ENCODE measurements around the gene SPATA21. TPM values are rescaled to one million over a fixed set of nuclear protein-coding genes. Genes with fewer than 3 reads are reported as not detected.

SPATA21 gene
- total RNA-seq, 1 experiment from 2014 or later: not detected

DNA sequence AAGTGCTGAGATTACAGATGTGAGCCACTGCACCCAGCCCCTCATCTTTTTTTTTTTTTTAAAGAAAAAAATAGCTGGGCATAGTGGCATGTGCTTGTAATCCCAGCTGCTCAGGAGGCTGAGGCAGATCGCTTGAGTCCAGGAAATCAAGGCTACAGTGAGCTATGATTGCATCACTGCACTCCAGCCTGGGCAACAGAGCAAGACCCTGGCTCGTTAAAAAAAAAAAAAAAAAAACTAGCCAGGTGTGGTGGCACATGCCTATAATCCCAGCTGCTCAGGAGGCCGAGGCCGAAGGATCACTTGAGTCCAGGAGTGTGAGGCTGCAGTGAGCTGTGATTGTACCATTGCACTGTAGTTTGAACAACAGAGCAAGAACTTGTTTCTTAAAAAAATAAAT is 56.4 kb downstream of the SPATA21 start:
- H3K9me3 Mint-ChIP-seq: no peaks in the 10 kb centered on the region; a peak in 1 of 5 replicates
- no peaks in the 10 kb centered on the region for H3K23me2 ChIP-seq (ENCODE audit: insufficient read length, low read depth, low read length, poor library complexity, severe bottlenecking)
- TF ChIP-seq, protein P1, sequence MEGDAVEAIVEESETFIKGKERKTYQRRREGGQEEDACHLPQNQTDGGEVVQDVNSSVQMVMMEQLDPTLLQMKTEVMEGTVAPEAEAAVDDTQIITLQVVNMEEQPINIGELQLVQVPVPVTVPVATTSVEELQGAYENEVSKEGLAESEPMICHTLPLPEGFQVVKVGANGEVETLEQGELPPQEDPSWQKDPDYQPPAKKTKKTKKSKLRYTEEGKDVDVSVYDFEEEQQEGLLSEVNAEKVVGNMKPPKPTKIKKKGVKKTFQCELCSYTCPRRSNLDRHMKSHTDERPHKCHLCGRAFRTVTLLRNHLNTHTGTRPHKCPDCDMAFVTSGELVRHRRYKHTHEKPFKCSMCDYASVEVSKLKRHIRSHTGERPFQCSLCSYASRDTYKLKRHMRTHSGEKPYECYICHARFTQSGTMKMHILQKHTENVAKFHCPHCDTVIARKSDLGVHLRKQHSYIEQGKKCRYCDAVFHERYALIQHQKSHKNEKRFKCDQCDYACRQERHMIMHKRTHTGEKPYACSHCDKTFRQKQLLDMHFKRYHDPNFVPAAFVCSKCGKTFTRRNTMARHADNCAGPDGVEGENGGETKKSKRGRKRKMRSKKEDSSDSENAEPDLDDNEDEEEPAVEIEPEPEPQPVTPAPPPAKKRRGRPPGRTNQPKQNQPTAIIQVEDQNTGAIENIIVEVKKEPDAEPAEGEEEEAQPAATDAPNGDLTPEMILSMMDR (conservative IDR thresholded peaks at IDR 0.05): no peak
- no peak overlapping the region for H4K5ac ChIP-seq (ENCODE audit: insufficient read length, low read depth, low read length)
- H3K27ac Mint-ChIP-seq: no peak overlapping the region
- no peak overlapping the region for H2BK120ac ChIP-seq (ENCODE audit: low read depth, low read length, poor library complexity, severe bottlenecking)
- H3K18ac ChIP-seq (ENCODE audit: insufficient read length, low read depth, low read length): no peak overlapping the region
- no peak overlapping the region for H4K91ac ChIP-seq (ENCODE audit: insufficient read length, low read depth, low read length)
- peaks cover 0 to 4% (median 2%) of the 10 kb centered on the region in 3 experiments; a peak in 2 of 7 replicates for H3K36me3 Mint-ChIP-seq (ENCODE audit: insufficient read depth in 1 of 3, low read depth in 3 of 3)
- no peak overlapping the region for H3K4me3 Mint-ChIP-seq
- H3K27me3 Mint-ChIP-seq (ENCODE audit: low read depth): no peaks in the 10 kb centered on the region
- WGBS (ENCODE audit: extremely low coverage, insufficient read length, low lambda C conversion rate): no CpG with 5 or more reads among the region's 4 CpGs
- H3K4me1 Mint-ChIP-seq: peaks cover 34 to 39% of the 10 kb centered on the region in 2 experiments
- H3K23ac ChIP-seq (ENCODE audit: insufficient read length, low read depth, low read length): no peak overlapping the region
- no peak overlapping the region for H4K8ac ChIP-seq (replicated peaks; ENCODE audit: insufficient read length, low read depth, low read length)
- H2BK20ac ChIP-seq (ENCODE audit: low read depth, low read length, poor library complexity, severe bottlenecking): no peak overlapping the region
- no peak overlapping the region for H3K27ac ChIP-seq (ENCODE audit: insufficient read length, low read depth, low read length)
- peaks cover 3% of the 10 kb centered on the region for H3K79me1 ChIP-seq (ENCODE audit: insufficient read depth, low read depth, low read length, poor library complexity, severe bottlenecking)
- H4K20me1 ChIP-seq (ENCODE audit: control insufficient read depth, insufficient read depth, insufficient read length): peaks cover 2% of the 10 kb centered on the region
- H3K27me3 ChIP-seq (ENCODE audit: insufficient read depth, low read length): no peaks in the 10 kb centered on the region
- H3K79me2 ChIP-seq (ENCODE audit: insufficient read depth, low read length): peaks cover 47% of the 10 kb centered on the region; the same call in 1 of the 2 replicates
- H3K4ac ChIP-seq (ENCODE audit: low read depth, low read length): no peak overlapping the region
- H3K9ac ChIP-seq (ENCODE audit: extremely low read depth, insufficient read length, low read length): no peak overlapping the region
- H3K9me3 ChIP-seq (ENCODE audit: control insufficient read depth, low read depth, low read length): no peaks in the 10 kb centered on the region
- no peak overlapping the region for H2BK5ac ChIP-seq (ENCODE audit: insufficient read length, low read length)
- peaks cover 9% of the 10 kb centered on the region; the same call in 1 of the 2 replicates for H3K4me1 ChIP-seq (ENCODE audit: insufficient read depth, low read length)
- no peak overlapping the region for H3T11ph ChIP-seq (ENCODE audit: low read length)
- H3K4me2 ChIP-seq (ENCODE audit: insufficient read depth, insufficient read length, low read length): no peak overlapping the region
- H2BK15ac ChIP-seq (ENCODE audit: low read depth, low read length): no peak overlapping the region
- no peak overlapping the region for H2AFZ ChIP-seq (ENCODE audit: low read length)
- H2AK5ac ChIP-seq (ENCODE audit: insufficient read length, low read length): no peak overlapping the region
- no peak overlapping the region for H3K56ac ChIP-seq (ENCODE audit: insufficient read length, low read depth, low read length)
- no peak overlapping the region for H2BK12ac ChIP-seq (ENCODE audit: insufficient read length, low read depth, low read length)
- no peak overlapping the region for H3K14ac ChIP-seq (ENCODE audit: insufficient read depth, low read length)
- DNase-seq: no peak
